Gastrocnemius medialis (tissue), 4 donors: ENCODE data around the gene SWI5.

Source experiments
- CTCF ChIP-seq, 5 experiments: fragments of 450-650 bp in 3 of 5; fragments of 200-600 bp in 2 of 5; sonication (generic) in 2 of 5; IDR thresholded peaks in 4 of 5; conservative IDR thresholded peaks in 1 of 5; 1 replicate in 4 of 5; 2 replicates in 1 of 5; pipeline ENCODE4 v1.5.1; 2016 to 2019; ENCODE audit warnings: antibody characterized with exemption in 5 of 5, mild to moderate bottlenecking in 3 of 5, moderate library complexity in 3 of 5
- POLR2A ChIP-seq, 2 donors: fragments of 450-650 bp; IDR thresholded peaks; one replicate each; pipeline ENCODE4 v1.6.1; 2017; ENCODE audit warnings: antibody characterized with exemption in 2 of 2, mild to moderate bottlenecking in 2 of 2, moderate library complexity in 2 of 2

- no peak for TF ChIP-seq CTCF (IDR thresholded peaks at IDR 0.05 in 4 of 5, conservative IDR thresholded peaks at IDR 0.05 in 1 of 5)
- no peak for TF ChIP-seq POLR2A (IDR thresholded peaks at IDR 0.05)
Measured at GRCh38 chr9:128250839-128251731, 25.0 kb upstream of the SWI5 start.
